ENCODE data around the gene CABCOCO1. TPM values are rescaled to one million over a fixed set of nuclear protein-coding genes. Genes with fewer than 3 reads are reported as not detected.
"Not testable (repeated sequence)": the region's sequence is repeated elsewhere in the genome, so short reads cannot be mapped to it uniquely, and the experiment has no call there.

Gene CABCOCO1
- total and polyA plus RNA-seq, 10 of the 15 experiments (the other 5 are each of a cell fraction or from before 2014, with no cell fraction given), result not detected

GRCh38 chr10:61735882-61736281 lies 73.2 kb downstream of the CABCOCO1 start (continued):
- no peak for TF ChIP-seq BRCA1 (IDR thresholded peaks at IDR 0.05; ENCODE audit: low read depth, low read length)

- H3K9me3 ChIP-seq (replicated peaks; ENCODE audit: control insufficient read depth, insufficient read depth, low read length); H3K4me2 ChIP-seq (ENCODE audit: control insufficient read depth, insufficient read depth); H3K79me2 ChIP-seq (ENCODE audit: control insufficient read depth, insufficient read depth, low read length); ATAC-seq; H2AFZ ChIP-seq (ENCODE audit: control insufficient read depth, low read depth, low read length); BruUV-seq (replicated peaks); in situ Hi-C loops (cut with MboI); FAIRE-seq; H3K27ac ChIP-seq (ENCODE audit: control insufficient read depth, insufficient read depth); intact Hi-C loops (cut with micrococcal nuclease; ENCODE audit: unreplicated experiment); H3K4me1 ChIP-seq (ENCODE audit: control insufficient read depth, insufficient read depth, low read length); H3K4me3 ChIP-seq; H4K20me1 ChIP-seq (ENCODE audit: control insufficient read depth, insufficient read depth); SMC1A ChIA-PET (ENCODE audit: uncharacterized antibody, unreplicated experiment); H3K27me3 ChIP-seq (replicated peaks in 1 of 2; ENCODE audit: control insufficient read depth in 2 of 2, insufficient read depth in 2 of 2, low read length in 1 of 2); DNase-seq (ENCODE audit: low read depth, low spot score); POLR2A ChIA-PET; H3K36me3 ChIP-seq (ENCODE audit: control insufficient read depth in 2 of 2, insufficient read depth in 2 of 2, low read length in 1 of 2); H3K9ac ChIP-seq (ENCODE audit: control insufficient read depth, insufficient read depth, low read length); RAD21 ChIA-PET (ENCODE audit: unreplicated experiment): not testable (repeated sequence)
- whole genome bisulfite sequencing (ENCODE audit: insufficient coverage, insufficient replicate concordance, low lambda C conversion rate, missing lambda C conversion rate), result under 1% methylated on average over 6 of the region's 6 CpGs
- CTCF ChIA-PET, result interaction anchor here (1.2 to 2.2 kb wide), 2 partner anchors 13 to 14 kb away, joined by 4 to 5 read pairs; no protein-coding TSS in a partner anchor
These were observed 74.7 kb downstream of the CABCOCO1 start for GRCh38 chr10:61737455-61737854.

GRCh38 chr10:61742812-61743211 lies 80.1 kb downstream of the CABCOCO1 start:
- BruUV-seq (replicated peaks), result no TSS peak
- WGBS (ENCODE audit: insufficient coverage, insufficient replicate concordance, low lambda C conversion rate, missing lambda C conversion rate), result 90% methylated on average over 1 of the region's 1 CpG
- no peaks in the 10 kb centered on the region for H3K4me1 ChIP-seq (ENCODE audit: control insufficient read depth, insufficient read depth, low read length)
- POLR2A ChIA-PET, result no interaction called here
- H3K27me3 ChIP-seq (replicated peaks in 1 of 2; ENCODE audit: control insufficient read depth in 2 of 2, insufficient read depth in 2 of 2, low read length in 1 of 2), result no peaks in the 10 kb centered on the region
- no peaks in the 10 kb centered on the region for H3K36me3 ChIP-seq (ENCODE audit: control insufficient read depth in 2 of 2, insufficient read depth in 2 of 2, low read length in 1 of 2)
- intact Hi-C loops (cut with micrococcal nuclease; ENCODE audit: unreplicated experiment), result no loop called here
- no peak for FAIRE-seq
- CTCF ChIA-PET, result interaction anchor here (3.2 kb wide), 1 partner anchor 9 kb away, joined by 21 read pairs; no protein-coding TSS in a partner anchor
- no peaks in the 10 kb centered on the region for H3K79me2 ChIP-seq (ENCODE audit: control insufficient read depth, insufficient read depth, low read length)
- no peak for ATAC-seq
- no peak for DNase-seq (ENCODE audit: low read depth, low spot score)
- H3K9ac ChIP-seq (ENCODE audit: control insufficient read depth, insufficient read depth, low read length), result no peak overlapping the region
- RAD21 ChIA-PET (ENCODE audit: unreplicated experiment), result no interaction called here
- H3K27ac ChIP-seq (ENCODE audit: control insufficient read depth, insufficient read depth), result no peak overlapping the region
- in situ Hi-C loops (cut with MboI), result no loop called here
- no peak overlapping the region for H3K4me3 ChIP-seq
- H4K20me1 ChIP-seq (ENCODE audit: control insufficient read depth, insufficient read depth), result no peaks in the 10 kb centered on the region
- H2AFZ ChIP-seq (ENCODE audit: control insufficient read depth, low read depth, low read length), result no peak overlapping the region
- H3K4me2 ChIP-seq (ENCODE audit: control insufficient read depth, insufficient read depth), result no peak overlapping the region
- no peaks in the 10 kb centered on the region for H3K9me3 ChIP-seq (replicated peaks; ENCODE audit: control insufficient read depth, insufficient read depth, low read length)
- SMC1A ChIA-PET (ENCODE audit: uncharacterized antibody, unreplicated experiment), result interaction anchor here (0.7 kb wide), 1 partner anchor 8 kb away, joined by 3 read pairs; no protein-coding TSS in a partner anchor
- TF ChIP-seq TAF1 (IDR thresholded peaks at IDR 0.05; ENCODE audit: borderline replicate concordance, low read depth, low read length), result no peak
- no peak for TF ChIP-seq MXI1 (IDR thresholded peaks at IDR 0.05; ENCODE audit: low read depth, low read length)
- no peak for TF ChIP-seq PKNOX1 (IDR thresholded peaks at IDR 0.05)
- TF ChIP-seq USF1 (IDR thresholded peaks at IDR 0.05; ENCODE audit: borderline replicate concordance, extremely low read length, insufficient read depth, low read depth, low read length), result no peak
- no peak for TF ChIP-seq MTA3 (IDR thresholded peaks at IDR 0.05; ENCODE audit: borderline replicate concordance, low read length)
- no peak for TF ChIP-seq NFIC (IDR thresholded peaks at IDR 0.05; ENCODE audit: low read depth, low read length)
- no peak for TF ChIP-seq RCOR1 (conservative IDR thresholded peaks at IDR 0.05; ENCODE audit: low read depth, low read length)
- no peak for TF ChIP-seq STAT3 (IDR thresholded peaks at IDR 0.05; ENCODE audit: low read depth, low read length)
- no peak for TF ChIP-seq IRF5 (IDR thresholded peaks at IDR 0.05; ENCODE audit: borderline replicate concordance)
